ENCODE measurements around the gene TRMT44.

Gene TRMT44

GRCh38 chr4:8525383-8526120 lies 85.0 kb downstream of the TRMT44 start:
- H3K4me1 ChIP-seq (ENCODE audit: control insufficient read depth, insufficient read depth, low read length, unreplicated experiment), result peaks cover 16% of the 10 kb centered on the region
- no peak overlapping the region for H3K4me3 ChIP-seq (ENCODE audit: low read depth, low read length)
- no peaks in the 10 kb centered on the region for H3K36me3 ChIP-seq (ENCODE audit: insufficient read depth, low read length)
- H2AFZ ChIP-seq (ENCODE audit: low read length, unreplicated experiment), result peak overlapping the region; percentile 53
- H3K27me3 ChIP-seq (ENCODE audit: insufficient read depth, low read length), result no peaks in the 10 kb centered on the region
- H3K27ac ChIP-seq (ENCODE audit: low read depth, low read length), result no peak overlapping the region
- no peaks in the 10 kb centered on the region for H3K79me2 ChIP-seq (ENCODE audit: control insufficient read depth, insufficient read depth, low read length, unreplicated experiment)

Measured in ACC112 (cell line).